K562 (cell line): ENCODE results near the gene TPRG1L. TPM values are rescaled to one million over a fixed set of nuclear protein-coding genes. Genes with fewer than 3 reads are reported as not detected.

Source experiments
- ATAC-seq: fragments of 200-7000 bp; cut with Tn5 transposase; 3 replicates; pipeline ENCODE4 v1.9.1; 2020; ENCODE audit warnings: moderate library complexity
- BruUV-seq: library from RNA; stranded (reverse); fragments of 400-500 nt; replicated peaks from 2 replicates; lab custom pipeline; 2021; lab: Mats Ljungman, UMichigan
- CTCF ChIA-PET: fragments of 300-600 bp; formaldehyde crosslinking; extraction: SDS; loops from one replicate; lab custom pipeline; 2021; ENCODE audit warnings: low intra/inter-chr PET ratio; lab: Yijun Ruan, JAX
- POLR2A ChIA-PET: fragments of 300-600, 350-650 bp; sonication (Branson Sonifier 250); formaldehyde crosslinking; extraction: SDS; loops from one replicate; lab custom pipeline; 2021; ENCODE audit warnings: antibody characterized with exemption, inconsistent platforms; lab: Yijun Ruan, JAX
- DNase-seq, 4 experiments: peaks; one replicate each; pipeline versions ENCODE4 v3.0.0 to v3.0.0-alpha.2; 2011 to 2018; ENCODE audit warnings: low spot score in 3 of 4, mixed read lengths in 3 of 4; ENCODE audit errors: extremely low read depth in 1 of 4
- FAIRE-seq: peaks from 2 replicates; lab custom pipeline; 2011; peaks lifted over from hg19 to GRCh38; lab: Jason Lieb, UNC
- H2AFZ ChIP-seq: 2 replicates; pipeline ENCODE4 v1.6.0; 2011; ENCODE audit warnings: low read depth, low read length, control low read depth, inconsistent platforms
- H3K27ac ChIP-seq: fragments of 200-600 bp; 3 replicates; pipeline ENCODE4 v1.8.0; 2011; ENCODE audit warnings: low read depth, mild to moderate bottlenecking, control low read depth, inconsistent platforms, low read length, moderate library complexity, mixed read lengths; ENCODE audit errors: extremely low read depth
- H3K27me3 ChIP-seq, 2 experiments: fragments of 300-600 bp in 1 of 2; 2 replicates in 1 of 2; 3 replicates in 1 of 2; pipeline versions ENCODE4 v1.6.0 to v1.8.0; 2011; ENCODE audit warnings: inconsistent platforms in 2 of 2, low read length in 2 of 2, mild to moderate bottlenecking in 1 of 2, mixed read lengths in 1 of 2, moderate library complexity in 1 of 2; ENCODE audit not compliant: control insufficient read depth in 2 of 2, insufficient read depth in 2 of 2
- H3K36me3 ChIP-seq: fragments of 300-600 bp; 3 replicates; pipeline ENCODE4 v1.8.0; 2011; ENCODE audit warnings: mild to moderate bottlenecking, low read length, inconsistent platforms; ENCODE audit not compliant: control insufficient read depth, insufficient read depth
- H3K4me1 ChIP-seq, 2 experiments: fragments of 200-600 bp in 1 of 2; replicated peaks in 1 of 2; 2 replicates in 1 of 2; 3 replicates in 1 of 2; pipeline versions ENCODE4 v1.5.1 to v1.8.0; 2011; ENCODE audit warnings: inconsistent platforms in 2 of 2, low read length in 2 of 2, mild to moderate bottlenecking in 1 of 2, mixed read lengths in 1 of 2, moderate library complexity in 1 of 2; ENCODE audit not compliant: control insufficient read depth in 2 of 2, insufficient read depth in 2 of 2
- H3K4me2 ChIP-seq: 2 replicates; pipeline ENCODE4 v1.6.1; 2011; ENCODE audit warnings: low read length, control low read depth, inconsistent platforms, mixed read lengths; ENCODE audit not compliant: insufficient read depth
- H3K4me3 ChIP-seq: fragments of 200-600 bp; sonication (generic), shearing (Covaris generic); 2 replicates; pipeline ENCODE4 v1.5.1; 2016; ENCODE audit warnings: control low read depth, inconsistent platforms
- H3K79me2 ChIP-seq: fragments of 200-600 bp; 3 replicates; pipeline ENCODE4 v1.8.0; 2011; ENCODE audit warnings: low read length, inconsistent platforms; ENCODE audit not compliant: control insufficient read depth, insufficient read depth
- H3K9ac ChIP-seq, 2 experiments: 2 replicates each; pipeline versions ENCODE4 v1.6.0 to v1.6.1; 2011; ENCODE audit warnings: low read depth in 2 of 2, low read length in 2 of 2, control low read depth in 1 of 2, inconsistent platforms in 1 of 2, mild to moderate bottlenecking in 1 of 2, mixed read lengths in 1 of 2; ENCODE audit not compliant: insufficient read depth in 1 of 2
- H3K9me1 ChIP-seq: one replicate; pipeline ENCODE4 v1.6.0; 2011; ENCODE audit warnings: inconsistent platforms, mild to moderate bottlenecking, low read length, moderate library complexity; ENCODE audit not compliant: control insufficient read depth, insufficient read depth
- H3K9me3 ChIP-seq: replicated peaks from 2 replicates; pipeline ENCODE4 v1.5.1; 2011; ENCODE audit warnings: low read depth, low read length, inconsistent platforms; ENCODE audit not compliant: control insufficient read depth, insufficient read depth
- H4K20me1 ChIP-seq: replicated peaks from 2 replicates; pipeline ENCODE4 v1.6.1; 2011; ENCODE audit warnings: low read length, inconsistent platforms, mixed read lengths; ENCODE audit not compliant: control insufficient read depth, insufficient read depth
- CBFA2T2 ChIP-seq: fragments of 450-650 bp; conservative IDR thresholded peaks from 2 replicates; pipeline ENCODE4 v1.6.1; 2017; ENCODE audit warnings: mild to moderate bottlenecking
- CBX8 ChIP-seq: fragments of 200-600 bp; sonication (generic); IDR thresholded peaks from 2 replicates; pipeline ENCODE4 v1.6.1; 2012; ENCODE audit warnings: borderline replicate concordance, mixed run types, low read depth, mild to moderate bottlenecking, moderate library complexity, mixed read lengths, low read length, control low read depth, inconsistent platforms; ENCODE audit not compliant: poor library complexity, severe bottlenecking; ENCODE audit errors: extremely low read depth
- HMG20A ChIP-seq: fragments of 450-650 bp; formaldehyde crosslinking; conservative IDR thresholded peaks from 2 replicates; pipeline ENCODE4 v1.4.0; 2020; ENCODE audit warnings: mild to moderate bottlenecking, mixed read lengths
- NEUROD1 ChIP-seq: fragments of 150-350 bp; IDR thresholded peaks from 2 replicates; pipeline ENCODE4 v1.6.1; 2014; ENCODE audit warnings: borderline replicate concordance, low read length, low read depth; ENCODE audit not compliant: partially characterized antibody
- NFYB ChIP-seq: IDR thresholded peaks from 2 replicates; pipeline ENCODE4 v1.6.1; 2011; ENCODE audit warnings: mild to moderate bottlenecking, moderate library complexity; ENCODE audit not compliant: insufficient read length; ENCODE audit errors: extremely low read depth
- NONO ChIP-seq, 2 experiments: fragments of 200-400 bp in 1 of 2; fragments of 450-650 bp in 1 of 2; formaldehyde crosslinking in 1 of 2; IDR thresholded peaks; 2 replicates each; pipeline ENCODE4 v1.6.1; 2017; ENCODE audit warnings: low read depth in 2 of 2, mild to moderate bottlenecking in 2 of 2, moderate library complexity in 2 of 2, low read length in 1 of 2
- PKNOX1 ChIP-seq: fragments of 450-650 bp; IDR thresholded peaks from 2 replicates; pipeline ENCODE4 v1.6.1; 2016
- POLR2B ChIP-seq: fragments of 450-650 bp; IDR thresholded peaks from 2 replicates; pipeline ENCODE4 v1.6.1; 2018; ENCODE audit warnings: low read depth; ENCODE audit not compliant: partially characterized antibody
- RFX7 ChIP-seq: fragments of 250-450 bp; sonication (Bioruptor Pico); IDR thresholded peaks from 2 replicates; pipeline ENCODE4 v1.5.1; 2021; ENCODE audit warnings: mild to moderate bottlenecking
- SIN3A ChIP-seq, 2 experiments: fragments of 150-350 bp in 1 of 2; IDR thresholded peaks; 2 replicates each; pipeline ENCODE4 v1.6.1; 2011 to 2016; ENCODE audit warnings: borderline replicate concordance in 2 of 2, low read depth in 2 of 2, low read length in 2 of 2, mild to moderate bottlenecking in 2 of 2, moderate library complexity in 2 of 2; ENCODE audit not compliant: control insufficient read depth in 1 of 2
- SRSF3 ChIP-seq: fragments of 200-400 bp; formaldehyde crosslinking; IDR thresholded peaks from 2 replicates; pipeline ENCODE4 v1.6.1; 2016; ENCODE audit warnings: mild to moderate bottlenecking, low read length, moderate library complexity; ENCODE audit not compliant: insufficient read depth
- TEAD2 ChIP-seq: fragments of 450-650 bp; IDR thresholded peaks from 2 replicates; pipeline ENCODE4 v1.6.1; 2016; ENCODE audit warnings: missing genetic modification characterization, control low read depth, missing compliant biosample characterization
- TGIF2 ChIP-seq: sonication (generic); formaldehyde crosslinking; IDR thresholded peaks from 2 replicates; pipeline ENCODE4 v1.8.1; 2022; ENCODE audit warnings: mild to moderate bottlenecking, missing genetic modification reagents, moderate library complexity
- XRCC4 ChIP-seq: IDR thresholded peaks from one replicate; pipeline ENCODE4 v1.6.1; 2011; ENCODE audit not compliant: insufficient read depth, insufficient read length; ENCODE audit errors: extremely low read depth
- ZNF140 ChIP-seq: fragments of 250-450 bp; sonication (Bioruptor Pico); IDR thresholded peaks from 2 replicates; pipeline ENCODE4 v1.8.0; 2021; ENCODE audit warnings: moderate library complexity, mild to moderate bottlenecking, inconsistent platforms
- ZNF277 ChIP-seq: fragments of 250-450 bp; sonication (Bioruptor Pico); IDR thresholded peaks from 2 replicates; pipeline ENCODE4 v1.8.0; 2022; ENCODE audit warnings: inconsistent platforms, mild to moderate bottlenecking, moderate library complexity, borderline replicate concordance
- WGBS: fragments of 100-300 bp; shearing (Covaris generic); methylation state at CpG from one replicate; pipeline ENCODE4 v1.1.6; 2016; ENCODE audit warnings: low coverage, mixed read lengths; ENCODE audit not compliant: insufficient coverage; ENCODE audit errors: missing lambda C conversion rate; 5-methylcytosine and 5-hydroxymethylcytosine counted together
- in situ Hi-C: fragments of 300-500 bp; cut with MboI; formaldehyde crosslinking; loops from 4 replicates; pipeline ENCODE4 v1.15.0; 2018; ENCODE audit warnings: inconsistent platforms, mixed read lengths
- intact Hi-C: fragments of 100-400 bp; cut with micrococcal nuclease; formaldehyde crosslinking; loops from 2 replicates; pipeline ENCODE4 v1.14.2; 2022
- polyA plus RNA-seq, 8 experiments: library from polyadenylated mRNA; depleted of rRNA in 4 of 8; stranded (reverse) in 5 of 8; unstranded in 3 of 8; fragments of >200 nt; fragmentation: Nextera tagmentation in 2 of 8; fragmentation: Illumina TruSeq in 1 of 8; extraction: Ambion mirVana in 2 of 8; extraction: Trizol in 1 of 8; gene quantifications; 2 replicates each; pipeline versions ENCODE4 v1.2.1 to v1.2.3, GENCODE V29; 2011 to 2014; ENCODE audit warnings: inconsistent platforms in 1 of 8, missing spikeins in 1 of 8
- total RNA-seq, 7 experiments: library from RNA; depleted of rRNA in 6 of 7; stranded (reverse); fragments of >200 nt in 6 of 7; fragmentation: Illumina TruSeq in 2 of 7; extraction: Trizol in 2 of 7; gene quantifications; 2 replicates each; pipeline versions ENCODE4 v1.2.1 to v1.2.3, GENCODE V29; 2011 to 2021; ENCODE audit warnings: low replicate concordance in 1 of 7
- TF ChIP-seq, protein P1 (sequence below): fragments of 250-450 bp; sonication (Bioruptor Pico); IDR thresholded peaks from 2 replicates; pipeline ENCODE4 v1.5.1; 2021; ENCODE audit warnings: mild to moderate bottlenecking

Gene TPRG1L
- total and polyA plus RNA-seq, 9 of the 15 experiments (the other 6 are each of a cell fraction or from before 2014, with no cell fraction given) = 1.6 to 11.0 (median 6.2) TPM

- TF ChIP-seq ZNF277 (CRISPR knock-in tag) (no peak), NONO (IDR thresholded peaks at IDR 0.05; ENCODE audit: low read depth in 2 of 2, low read length in 1 of 2) (no peak), PKNOX1 (no peak), POLR2B (no peak), CBFA2T2 (no peak), SRSF3 (no peak), CBX8 (no peak), TEAD2 (tag) (no peak), HMG20A (CRISPR knock-in tag) (no peak), ZNF140 (no peak), SIN3A (IDR thresholded peaks at IDR 0.05; ENCODE audit: borderline replicate concordance in 2 of 2, control insufficient read depth in 1 of 2, low read depth in 2 of 2, low read length in 2 of 2) (no peak), NFYB (no peak), XRCC4 (no peak), RFX7 (no peak), TGIF2 (CRISPR knock-in tag) (no peak), NEUROD1 (no peak)
- TF ChIP-seq, protein P1, sequence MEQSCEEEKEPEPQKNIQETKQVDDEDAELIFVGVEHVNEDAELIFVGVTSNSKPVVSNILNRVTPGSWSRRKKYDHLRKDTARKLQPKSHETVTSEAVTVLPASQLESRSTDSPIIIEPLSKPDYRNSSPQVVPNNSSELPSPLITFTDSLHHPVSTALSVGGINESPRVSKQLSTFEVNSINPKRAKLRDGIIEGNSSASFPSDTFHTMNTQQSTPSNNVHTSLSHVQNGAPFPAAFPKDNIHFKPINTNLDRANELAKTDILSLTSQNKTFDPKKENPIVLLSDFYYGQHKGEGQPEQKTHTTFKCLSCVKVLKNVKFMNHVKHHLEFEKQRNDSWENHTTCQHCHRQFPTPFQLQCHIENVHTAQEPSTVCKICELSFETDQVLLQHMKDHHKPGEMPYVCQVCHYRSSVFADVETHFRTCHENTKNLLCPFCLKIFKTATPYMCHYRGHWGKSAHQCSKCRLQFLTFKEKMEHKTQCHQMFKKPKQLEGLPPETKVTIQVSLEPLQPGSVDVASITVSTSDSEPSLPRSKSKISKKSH (CRISPR knock-in tag) = no peak
- TF ChIP-seq, all 486 proteins: peak for 0
- Histone ChIP-seq H3K4me2 (no peak overlapping the region), H3K27ac (no peak overlapping the region), H3K79me2 (peaks cover 11% of the 10 kb centered on the region), H3K9me1 (no peaks in the 10 kb centered on the region), H3K36me3 (peaks cover 42% of the 10 kb centered on the region; the same call in 2 of the 3 replicates), H3K4me3 (no peak overlapping the region), H3K9me3 (no peaks in the 10 kb centered on the region), H3K27me3 (0 out of 5 replicates have a peak, but pooled peaks cover 0 to 2% of the 10 kb centered on the region in 2 experiments), H3K9ac (no peak overlapping the region), H2AFZ (no peak overlapping the region), H3K4me1 (peaks cover 6 to 21% of the 10 kb centered on the region in 2 experiments; a peak in 4 of 5 replicates), H4K20me1 (no peaks in the 10 kb centered on the region)
- no peak for DNase-seq
- intact Hi-C loops = no loop called here
- POLR2A ChIA-PET = interaction anchor here (0.7 kb wide), 1 partner anchor 21 kb away, joined by 3 read pairs; no protein-coding TSS in a partner anchor
- in situ Hi-C loops = no loop called here
- no peak for ATAC-seq
- CTCF ChIA-PET = no interaction called here
- WGBS = 88% methylated on average over 20 of the region's 20 CpGs
- FAIRE-seq = no peak
- BruUV-seq = no TSS peak
Observed at GRCh38 chr1:3646596-3646995, 21.8 kb downstream of the TPRG1L start.
